A673 (cell line): ENCODE measurements around the gene PDE6C.

ENCODE experiments used
- EZH2 ChIP-seq: fragments of 200-600 bp; sonication (generic); IDR thresholded peaks from 2 replicates; pipeline ENCODE4 v1.6.1; 2017; ENCODE audit warnings: borderline replicate concordance, low read depth, mild to moderate bottlenecking, mixed read lengths, antibody characterized with exemption, low read length; ENCODE audit not compliant: poor library complexity, severe bottlenecking
- TF ChIP-seq, protein P1 (sequence below): fragments of 300-800, 200-600 bp; sonication (generic); conservative IDR thresholded peaks from 2 replicates; pipeline ENCODE4 v1.5.1; 2017; ENCODE audit warnings: low read depth, mild to moderate bottlenecking, antibody characterized with exemption, low read length, moderate library complexity, mixed read lengths

DNA sequence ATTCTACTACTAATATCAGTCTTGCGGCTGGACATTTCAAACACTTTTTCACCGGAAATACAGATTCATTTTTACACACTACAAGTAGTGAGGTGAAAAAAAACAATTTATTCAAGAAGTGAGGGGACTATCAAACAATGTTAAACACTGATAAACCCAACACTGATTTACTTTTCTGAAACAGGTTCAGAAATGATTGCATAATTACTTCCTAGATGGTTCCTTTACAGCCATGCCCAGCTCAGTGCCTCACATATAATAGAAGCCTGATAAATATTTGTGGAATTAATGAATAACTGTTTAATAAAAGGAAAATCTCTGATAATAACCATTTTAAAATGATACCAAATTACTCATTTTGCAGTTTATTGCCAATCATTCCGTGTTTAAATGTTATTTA, 55.5 kb downstream of the PDE6C start:
- TF ChIP-seq, protein P1, sequence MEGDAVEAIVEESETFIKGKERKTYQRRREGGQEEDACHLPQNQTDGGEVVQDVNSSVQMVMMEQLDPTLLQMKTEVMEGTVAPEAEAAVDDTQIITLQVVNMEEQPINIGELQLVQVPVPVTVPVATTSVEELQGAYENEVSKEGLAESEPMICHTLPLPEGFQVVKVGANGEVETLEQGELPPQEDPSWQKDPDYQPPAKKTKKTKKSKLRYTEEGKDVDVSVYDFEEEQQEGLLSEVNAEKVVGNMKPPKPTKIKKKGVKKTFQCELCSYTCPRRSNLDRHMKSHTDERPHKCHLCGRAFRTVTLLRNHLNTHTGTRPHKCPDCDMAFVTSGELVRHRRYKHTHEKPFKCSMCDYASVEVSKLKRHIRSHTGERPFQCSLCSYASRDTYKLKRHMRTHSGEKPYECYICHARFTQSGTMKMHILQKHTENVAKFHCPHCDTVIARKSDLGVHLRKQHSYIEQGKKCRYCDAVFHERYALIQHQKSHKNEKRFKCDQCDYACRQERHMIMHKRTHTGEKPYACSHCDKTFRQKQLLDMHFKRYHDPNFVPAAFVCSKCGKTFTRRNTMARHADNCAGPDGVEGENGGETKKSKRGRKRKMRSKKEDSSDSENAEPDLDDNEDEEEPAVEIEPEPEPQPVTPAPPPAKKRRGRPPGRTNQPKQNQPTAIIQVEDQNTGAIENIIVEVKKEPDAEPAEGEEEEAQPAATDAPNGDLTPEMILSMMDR, result no peak
- TF ChIP-seq EZH2, result no peak
